ENCODE results near the gene CAMK1D.

GRCh38 chr10:12644380-12645144 is 295.2 kb downstream of the CAMK1D start:
- TF ChIP-seq CTCF (IDR thresholded peaks at IDR 0.05) (no peak), RAD21 (conservative IDR thresholded peaks at IDR 0.05 in 1 of 2, IDR thresholded peaks at IDR 0.05 in 1 of 2) (no peak), POLR2AphosphoS2 (conservative IDR thresholded peaks at IDR 0.05; ENCODE audit: low read length) (no peak), RCOR1 (IDR thresholded peaks at IDR 0.05; ENCODE audit: low read depth, low read length) (no peak), MAFK (IDR thresholded peaks at IDR 0.05; ENCODE audit: partially characterized antibody) (no peak), ZNF302 (CRISPR knock-in tag; IDR thresholded peaks at IDR 0.05) (no peak)
